NCI-H146 (cell line): Measurements from ENCODE around the gene RGL4.
"Not testable (repeated sequence)": the region's sequence is repeated elsewhere in the genome, so short reads cannot be mapped to it uniquely, and the experiment has no call there.

ENCODE experiments used
- DNase-seq: peaks from one replicate; lab custom pipeline; 2025; lab: John Stamatoyannopoulos, UW

The RGL4 gene, protein sequence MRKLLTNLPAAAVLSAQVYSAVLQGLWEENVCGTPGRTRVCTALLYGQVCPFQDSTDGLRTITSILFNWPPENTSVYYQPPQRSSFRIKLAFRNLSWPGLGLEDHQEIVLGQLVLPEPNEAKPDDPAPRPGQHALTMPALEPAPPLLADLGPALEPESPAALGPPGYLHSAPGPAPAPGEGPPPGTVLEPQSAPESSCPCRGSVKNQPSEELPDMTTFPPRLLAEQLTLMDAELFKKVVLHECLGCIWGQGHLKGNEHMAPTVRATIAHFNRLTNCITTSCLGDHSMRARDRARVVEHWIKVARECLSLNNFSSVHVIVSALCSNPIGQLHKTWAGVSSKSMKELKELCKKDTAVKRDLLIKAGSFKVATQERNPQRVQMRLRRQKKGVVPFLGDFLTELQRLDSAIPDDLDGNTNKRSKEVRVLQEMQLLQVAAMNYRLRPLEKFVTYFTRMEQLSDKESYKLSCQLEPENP

DNA sequence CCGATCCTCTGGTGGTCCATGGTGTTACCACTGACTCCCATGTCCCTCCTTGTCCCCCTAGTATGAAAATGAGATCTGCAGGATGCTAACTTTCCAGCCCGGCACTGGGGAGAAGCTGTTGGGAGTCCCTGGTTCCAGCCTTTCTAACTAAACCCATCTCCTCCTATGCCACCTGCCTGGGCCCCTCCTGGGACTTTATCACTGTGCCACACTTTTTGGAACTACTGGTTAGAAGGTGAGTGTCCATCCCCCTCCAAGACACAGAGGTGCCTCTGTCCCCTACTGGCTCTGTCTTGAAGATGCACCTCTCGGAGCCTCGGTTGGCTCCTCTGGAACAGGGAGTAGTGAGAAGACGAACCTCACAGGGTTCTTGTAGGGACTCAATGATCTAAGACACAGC is at the start of gene RGL4:
RGL4 (plus strand) TSS at position 301 of the 400 bp plus-strand sequence. CDS start 1,018 bp downstream, outside the sequence.
- DNase-seq, result no peak

DNA sequence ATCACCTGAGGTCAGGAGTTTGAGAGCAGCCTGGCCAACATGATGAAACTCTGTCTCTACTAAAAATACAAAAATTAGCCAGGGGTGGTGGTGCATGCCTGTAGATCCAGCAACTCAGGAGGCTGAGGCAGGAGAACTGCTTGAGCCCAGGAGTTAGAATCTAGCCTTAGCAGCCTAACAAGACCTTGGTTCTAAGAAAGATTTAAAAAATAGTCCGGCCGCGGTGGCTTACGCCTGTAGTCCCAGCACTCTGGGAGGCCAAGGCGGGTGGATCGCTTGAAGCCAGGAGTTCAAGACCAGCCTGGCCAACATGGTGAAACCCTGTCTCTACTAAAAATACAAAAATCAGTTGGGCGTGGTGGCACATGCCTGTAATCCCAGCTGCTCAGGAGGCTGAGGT is 44.3 kb upstream of the RGL4 start:
- DNase-seq, result not testable (repeated sequence)

DNA sequence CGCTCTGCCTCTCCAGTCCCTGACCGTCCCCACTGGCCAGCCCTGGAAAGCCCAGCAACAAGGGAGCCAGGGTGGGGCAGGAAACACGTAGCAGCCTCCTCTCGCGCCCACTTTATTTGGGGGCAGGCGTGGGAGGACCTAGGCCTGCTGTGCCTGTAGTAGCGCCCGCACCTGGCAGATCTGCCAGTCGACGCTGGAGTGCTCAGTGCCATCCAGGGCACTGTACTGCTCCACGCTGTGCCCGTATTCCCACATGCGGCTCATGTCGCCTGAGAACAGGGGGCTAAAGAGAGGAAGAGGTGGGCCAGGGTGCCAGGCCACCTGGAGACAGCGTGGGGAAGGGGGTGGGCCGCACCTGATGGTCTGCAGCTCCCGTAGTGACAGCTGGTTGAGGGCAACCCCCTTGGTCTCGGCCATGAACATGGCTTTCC is 41.7 kb upstream of the RGL4 start:
- no peak for DNase-seq

DNA sequence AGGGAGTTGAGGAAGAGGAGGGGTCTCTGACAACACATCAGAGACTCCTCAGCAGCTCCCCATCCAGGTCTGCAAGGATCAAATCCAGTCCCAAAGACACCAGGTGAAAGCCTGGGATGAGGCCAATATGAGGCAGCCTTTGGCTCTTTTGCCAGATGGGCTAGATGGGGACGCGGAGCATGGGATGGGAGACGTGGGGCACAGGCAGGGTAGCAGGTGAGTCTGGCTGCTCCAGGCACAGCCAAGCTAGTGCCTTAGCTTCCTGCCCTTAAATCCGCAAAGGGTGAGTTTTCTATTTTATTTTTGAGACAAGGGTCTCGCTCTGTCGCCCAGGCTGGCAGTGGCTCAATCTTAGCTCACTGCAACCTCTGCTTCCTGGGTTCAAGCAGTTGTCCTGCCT is 39.1 kb upstream of the RGL4 start:
- no peak for DNase-seq

DNA sequence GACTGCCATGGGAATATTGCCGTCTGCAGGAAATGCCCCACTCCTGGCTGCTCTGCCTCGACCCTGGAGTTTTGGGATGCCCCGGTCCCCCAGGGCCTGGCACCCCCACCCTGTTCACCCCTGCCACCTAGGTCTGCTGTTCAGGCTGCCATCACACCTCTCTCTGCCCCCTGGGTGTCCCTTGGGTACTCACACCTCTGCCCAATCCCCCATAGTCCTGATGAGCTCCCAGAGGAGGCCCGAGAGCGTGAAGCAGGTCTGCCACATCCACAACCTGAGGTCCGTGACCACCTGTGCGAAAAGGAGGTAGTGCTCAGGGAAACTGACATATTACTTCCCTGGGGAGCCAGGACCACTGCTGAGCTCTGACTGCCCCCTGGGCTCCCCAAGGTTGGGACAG is 38.5 kb upstream of the RGL4 start:
- DNase-seq, result no peak

DNA sequence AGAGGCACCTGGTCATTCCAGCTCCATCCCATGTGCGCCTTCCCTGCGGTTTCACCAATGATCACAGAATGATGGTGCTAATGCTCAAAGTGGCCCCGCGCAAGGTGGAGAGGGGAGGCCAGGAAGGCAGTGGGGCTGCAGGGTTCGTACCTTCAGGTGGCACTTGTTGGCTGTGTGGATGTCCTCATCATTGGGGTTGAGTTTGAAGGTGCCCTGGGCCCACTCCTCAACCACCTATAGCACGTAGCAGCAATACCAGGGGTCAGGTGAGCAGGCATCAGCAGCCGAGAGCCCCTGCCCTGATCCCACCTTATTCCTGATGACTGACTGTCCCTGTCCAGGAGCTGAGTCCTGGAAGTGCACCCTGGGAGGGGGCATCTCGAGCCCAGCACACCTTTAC is 38.1 kb upstream of the RGL4 start:
- no peak for DNase-seq

DNA sequence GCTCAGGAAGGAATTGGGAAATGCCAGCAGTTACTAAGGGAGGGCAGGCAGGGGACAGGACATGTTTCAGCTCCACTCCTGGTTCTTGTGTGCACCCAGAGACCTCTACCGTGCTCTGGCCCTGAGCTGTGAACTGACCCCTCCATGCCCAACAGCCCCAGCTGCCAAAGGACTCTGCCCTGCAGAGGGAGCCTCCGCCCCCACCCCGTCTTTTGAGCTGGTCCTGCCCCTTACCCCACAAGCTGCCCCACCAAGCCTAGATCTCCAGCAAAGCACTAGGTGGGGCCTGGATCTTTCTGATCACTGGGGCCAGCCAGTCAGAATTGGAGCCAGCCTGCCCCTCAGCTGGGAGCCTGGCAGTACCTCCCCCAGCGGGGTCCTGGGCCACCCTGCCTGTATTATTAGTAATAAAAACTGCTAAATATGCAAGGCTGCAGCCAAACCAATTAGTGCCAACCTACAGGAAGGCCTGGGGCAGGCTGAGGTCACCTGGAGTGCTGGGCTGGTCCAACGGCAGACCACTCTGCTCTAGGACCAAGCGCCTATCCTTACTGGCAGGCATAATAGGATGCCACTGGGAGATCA is 34.8 kb upstream of the RGL4 start:
- no peak for DNase-seq

DNA sequence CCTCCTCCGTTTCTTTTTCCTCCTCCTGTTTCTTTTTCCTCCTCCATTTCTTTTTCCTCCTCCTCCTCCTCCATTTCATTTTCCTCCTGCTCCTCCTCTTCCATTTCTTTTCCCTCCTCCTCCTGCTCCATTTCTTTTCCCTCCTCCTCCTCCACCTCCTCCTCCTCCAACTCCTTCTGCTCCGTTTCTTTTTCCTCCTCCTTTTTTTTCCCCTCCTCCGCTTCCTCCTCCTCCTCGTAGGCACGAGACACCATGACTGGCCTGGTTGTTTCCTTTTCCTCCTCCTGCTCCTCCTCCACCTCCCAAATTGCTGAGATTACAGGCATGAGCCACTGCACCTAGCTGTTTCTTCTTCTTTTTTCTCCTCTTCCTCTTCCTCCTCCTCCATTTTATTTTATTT is 33.1 kb upstream of the RGL4 start:
- DNase-seq, result no peak

DNA sequence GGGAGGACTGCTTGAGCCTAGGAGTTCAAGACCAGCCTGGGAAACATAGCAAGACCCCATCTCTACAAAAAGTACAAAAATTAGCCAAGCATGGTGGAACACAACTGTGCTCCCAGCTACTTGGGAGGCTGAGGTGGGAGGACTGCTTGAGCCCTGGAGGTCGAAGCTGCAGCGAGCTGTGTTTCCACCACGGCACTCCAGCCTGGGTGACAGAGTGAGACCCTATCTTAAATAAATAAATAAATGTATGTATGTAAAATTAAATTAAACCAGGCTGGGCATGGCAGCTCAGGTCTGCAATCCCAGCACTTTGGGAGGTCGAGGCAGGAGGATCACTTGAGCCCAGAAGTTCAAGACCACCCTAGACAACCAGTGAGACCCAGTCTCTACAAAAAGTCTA is 30.4 kb upstream of the RGL4 start:
- not testable (repeated sequence) for DNase-seq

DNA sequence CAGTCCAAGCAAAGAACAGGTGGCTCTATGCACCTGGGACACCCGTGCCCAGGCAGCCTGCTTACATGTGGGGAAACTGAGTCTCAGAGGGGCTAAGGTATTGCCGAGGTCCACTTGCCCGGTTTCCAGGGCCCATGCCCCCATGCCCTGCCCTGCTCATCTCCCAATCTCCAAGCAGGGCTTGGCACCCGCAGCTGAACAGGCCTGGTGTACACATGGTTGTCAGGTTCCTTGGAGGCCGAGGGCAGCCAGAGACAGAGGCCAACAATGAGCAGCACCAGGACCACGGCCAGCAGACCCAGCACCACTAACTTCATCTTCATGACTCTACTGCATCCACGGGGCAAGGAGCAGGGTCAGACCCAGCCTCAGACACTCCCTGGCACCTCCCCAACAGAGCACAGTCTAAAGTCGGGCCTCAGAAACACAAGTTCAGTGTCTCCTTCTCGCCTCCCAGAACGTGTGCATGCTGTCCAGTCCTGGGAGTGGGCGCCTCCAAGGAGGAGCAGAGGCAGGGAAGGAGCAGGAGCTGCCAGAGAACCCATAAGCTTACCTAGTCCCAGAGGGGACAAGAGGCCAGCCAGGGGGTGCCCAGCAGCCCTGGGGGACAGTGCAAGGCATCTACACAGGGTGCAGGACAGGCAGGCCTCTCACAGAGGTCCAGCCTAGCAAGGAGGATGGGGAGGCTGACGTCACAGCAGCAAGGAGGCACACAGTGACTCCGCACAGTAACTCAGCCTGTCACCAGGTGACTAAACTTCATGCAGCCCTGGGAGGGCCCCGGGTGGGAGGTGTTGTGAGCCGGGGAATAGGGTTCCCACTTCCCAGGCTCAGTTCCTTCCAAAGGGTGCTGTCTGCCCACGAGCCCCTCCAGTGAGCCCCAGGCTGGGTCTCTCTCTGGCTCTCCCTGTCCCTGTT is 20.2 kb upstream of the RGL4 start:
- no peak for DNase-seq

DNA sequence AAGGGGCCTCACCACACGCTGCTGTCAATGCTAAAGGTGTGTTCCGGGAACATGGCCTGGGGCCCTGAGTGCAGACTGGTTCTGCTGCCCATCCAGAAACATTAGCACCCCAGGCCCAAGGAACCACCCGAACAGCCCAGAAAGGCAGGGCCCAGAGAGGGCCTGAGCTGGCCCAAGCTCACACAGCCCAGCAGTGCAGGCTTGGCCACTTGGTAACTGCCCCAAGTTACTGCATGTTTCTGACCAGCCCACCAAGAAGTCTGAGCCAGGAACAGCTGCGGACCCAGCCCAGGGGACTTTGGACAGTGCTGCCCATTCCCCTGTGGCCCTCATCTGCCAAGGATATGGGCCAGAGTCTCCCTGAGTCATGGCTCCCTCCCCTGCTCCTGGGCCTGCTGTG is 19.4 kb upstream of the RGL4 start:
- DNase-seq, result not testable (repeated sequence)

DNA sequence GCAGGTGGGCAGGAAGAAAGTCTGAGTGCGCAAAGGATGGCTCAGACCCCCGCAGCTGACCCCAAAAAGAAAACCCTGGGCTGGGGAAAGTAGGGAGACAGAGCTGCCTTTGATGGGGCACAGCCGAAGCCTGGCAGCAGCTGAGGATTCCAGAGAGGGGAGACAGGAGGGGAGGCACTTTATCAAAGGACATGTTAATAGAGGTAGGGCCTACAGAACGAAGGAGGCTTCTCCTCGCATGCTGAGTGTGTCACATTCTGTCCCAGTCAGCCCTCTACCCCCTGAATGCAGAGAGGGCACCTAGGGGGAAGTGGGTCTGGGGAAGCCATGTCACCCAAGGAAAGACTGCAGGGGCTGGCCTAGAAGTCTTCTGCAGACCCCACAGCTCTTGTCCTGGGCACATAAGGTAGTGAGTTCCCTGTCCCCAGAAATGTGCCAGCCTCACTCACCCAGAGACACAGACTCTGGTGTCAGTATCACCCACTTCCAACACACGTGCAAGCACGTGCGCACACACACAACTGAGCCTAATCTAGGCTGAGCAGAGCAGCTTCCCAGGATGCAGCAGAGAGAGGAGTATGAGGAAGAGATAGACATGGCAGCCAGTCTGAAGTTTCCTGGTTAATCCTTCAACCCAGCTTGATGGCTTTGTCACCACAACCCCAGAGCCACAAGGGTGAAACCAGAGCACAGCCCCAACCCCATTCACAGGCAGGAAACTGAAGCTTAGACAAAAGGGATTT is 18.3 kb upstream of the RGL4 start:
- DNase-seq, result not testable (repeated sequence)

DNA sequence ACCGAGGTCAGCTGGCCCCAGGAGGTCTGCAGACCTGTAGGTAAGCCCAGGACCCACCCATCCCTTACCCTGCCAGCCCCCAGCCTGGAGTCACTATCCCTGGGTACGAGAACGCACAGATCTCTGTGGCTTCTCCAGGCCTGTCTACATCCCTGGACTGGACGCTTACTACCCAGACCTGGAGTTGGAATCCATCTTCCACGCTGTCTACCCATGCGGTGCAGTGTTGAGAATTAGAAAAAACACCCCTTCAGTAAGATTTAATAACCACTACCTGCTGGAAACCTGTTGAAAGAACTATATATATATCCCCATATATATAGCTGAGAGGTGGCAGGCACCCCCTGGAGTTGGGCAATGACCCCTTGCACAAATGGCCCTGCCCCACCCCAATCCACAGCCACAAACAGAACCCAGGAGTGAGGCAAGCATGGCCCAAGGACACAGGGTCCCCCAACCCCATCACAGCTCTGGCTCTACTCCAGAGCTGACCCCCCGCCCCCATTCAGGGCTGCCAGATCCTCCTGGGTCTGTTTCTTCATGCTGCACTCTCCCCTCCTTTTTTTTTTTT is 17.7 kb upstream of the RGL4 start:
- DNase-seq, result no peak

DNA sequence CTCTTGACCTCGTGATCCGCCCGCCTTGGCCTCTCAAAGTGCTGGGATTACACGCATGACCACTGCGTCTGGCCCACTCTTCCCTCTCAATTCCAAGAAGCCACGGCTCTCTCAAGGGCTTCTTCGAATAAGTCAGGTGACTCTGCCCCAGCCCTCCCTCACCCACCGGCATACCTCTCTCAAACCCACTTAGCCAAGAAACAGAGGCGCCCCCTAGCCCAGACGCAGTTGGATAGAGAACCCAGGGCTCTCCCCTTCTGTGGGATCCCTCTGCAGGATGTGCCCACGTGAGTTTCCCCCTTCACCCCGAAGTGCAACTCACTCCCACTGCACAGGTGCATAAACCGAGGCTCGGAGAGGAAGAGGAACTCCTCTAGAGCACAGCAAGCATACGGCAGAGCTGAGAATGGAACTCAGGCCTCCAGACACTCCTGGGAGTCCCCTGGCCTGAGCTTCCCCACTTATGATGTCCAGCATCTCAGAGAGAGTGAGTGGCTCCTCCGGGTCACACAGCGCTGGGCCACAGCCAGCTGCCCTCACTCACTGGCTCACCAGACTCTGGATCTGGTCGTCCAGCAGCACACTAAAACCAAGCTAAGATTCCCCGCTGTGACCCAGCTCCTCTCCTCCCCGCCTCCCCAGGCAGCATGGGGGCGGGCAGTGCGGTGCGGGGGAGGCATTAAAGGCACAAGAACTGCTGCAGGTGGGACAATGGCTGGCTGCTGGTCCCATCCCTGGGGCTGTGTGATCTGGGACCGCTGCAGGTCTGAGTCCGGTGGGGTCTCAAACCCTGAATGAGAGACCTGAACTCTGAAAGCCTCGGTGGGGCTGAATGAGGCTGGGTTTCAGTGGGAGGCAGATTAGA is 16.8 kb upstream of the RGL4 start:
- DNase-seq, result no peak

DNA sequence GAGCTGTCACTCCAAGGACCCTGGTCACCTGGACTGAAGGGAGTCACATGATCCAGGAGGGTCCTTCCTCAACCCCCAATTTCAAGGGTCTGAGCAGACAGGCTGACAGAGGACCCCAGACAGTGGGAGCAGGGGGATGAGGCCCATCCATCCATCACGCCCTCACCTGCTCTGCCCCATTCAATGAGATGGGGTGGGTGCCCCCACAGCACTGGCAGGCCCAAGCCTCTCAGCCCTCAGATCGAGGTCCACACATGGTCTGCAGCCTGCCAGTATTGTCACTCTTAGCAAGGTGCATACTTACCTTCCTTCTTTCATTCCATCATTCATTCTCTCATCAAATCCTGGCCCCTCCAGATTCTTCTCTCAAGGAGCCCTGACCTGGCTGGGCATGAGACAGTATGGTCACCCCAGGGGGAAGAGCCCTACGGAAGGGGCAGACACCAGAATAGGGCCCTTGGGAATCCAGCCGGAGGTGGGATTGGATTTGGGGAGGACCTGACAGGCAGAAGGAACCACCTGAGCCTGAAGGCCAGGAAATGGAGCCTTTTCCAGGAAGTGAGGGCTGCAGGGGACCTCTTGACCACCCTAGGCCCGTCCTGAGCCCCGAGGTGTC is 15.8 kb upstream of the RGL4 start:
- not testable (repeated sequence) for DNase-seq

DNA sequence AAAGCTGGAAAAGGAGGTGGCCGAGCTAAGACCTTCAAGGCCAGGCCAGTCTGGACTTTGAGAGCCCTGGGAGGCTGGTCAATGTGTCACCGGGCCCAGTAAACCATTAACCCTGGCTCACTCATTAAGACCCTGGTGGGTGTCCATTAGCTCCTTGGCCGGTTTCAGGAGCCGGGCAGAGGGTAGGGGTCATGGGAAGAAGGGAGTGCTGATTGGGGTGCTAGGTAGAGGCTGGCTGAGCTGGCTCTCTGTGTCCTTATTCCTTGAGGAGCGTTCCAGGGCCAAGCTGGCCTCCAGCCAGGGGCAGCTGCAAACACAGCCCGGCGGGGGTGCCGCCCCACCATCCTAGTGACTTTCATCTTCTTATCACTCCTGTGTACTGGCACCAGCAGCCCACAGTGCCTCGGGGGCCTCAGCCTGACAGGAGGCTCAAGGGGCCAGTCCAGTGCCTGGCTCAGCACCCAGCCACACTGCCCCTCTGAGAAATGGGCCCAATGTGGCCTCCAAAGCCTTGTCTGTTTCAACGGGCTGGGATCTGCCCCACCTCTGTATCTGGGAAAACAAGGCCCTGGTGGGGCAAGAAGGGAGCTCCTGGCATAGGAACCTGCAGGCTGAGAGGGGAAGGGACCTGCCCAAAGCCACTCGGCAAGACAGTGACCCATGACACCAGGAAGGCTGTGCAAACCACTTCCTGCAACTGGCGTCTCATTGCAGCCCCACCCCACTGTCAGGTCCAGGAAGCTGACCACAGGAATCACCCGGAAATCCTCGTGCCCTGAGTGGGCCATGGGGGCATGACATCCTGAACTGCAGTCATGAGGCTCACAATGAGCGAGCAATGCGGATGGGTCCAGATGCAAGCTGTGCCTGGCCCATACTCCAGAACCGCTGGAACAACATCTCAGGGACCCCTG is 15.1 kb upstream of the RGL4 start:
- no peak for DNase-seq

DNA sequence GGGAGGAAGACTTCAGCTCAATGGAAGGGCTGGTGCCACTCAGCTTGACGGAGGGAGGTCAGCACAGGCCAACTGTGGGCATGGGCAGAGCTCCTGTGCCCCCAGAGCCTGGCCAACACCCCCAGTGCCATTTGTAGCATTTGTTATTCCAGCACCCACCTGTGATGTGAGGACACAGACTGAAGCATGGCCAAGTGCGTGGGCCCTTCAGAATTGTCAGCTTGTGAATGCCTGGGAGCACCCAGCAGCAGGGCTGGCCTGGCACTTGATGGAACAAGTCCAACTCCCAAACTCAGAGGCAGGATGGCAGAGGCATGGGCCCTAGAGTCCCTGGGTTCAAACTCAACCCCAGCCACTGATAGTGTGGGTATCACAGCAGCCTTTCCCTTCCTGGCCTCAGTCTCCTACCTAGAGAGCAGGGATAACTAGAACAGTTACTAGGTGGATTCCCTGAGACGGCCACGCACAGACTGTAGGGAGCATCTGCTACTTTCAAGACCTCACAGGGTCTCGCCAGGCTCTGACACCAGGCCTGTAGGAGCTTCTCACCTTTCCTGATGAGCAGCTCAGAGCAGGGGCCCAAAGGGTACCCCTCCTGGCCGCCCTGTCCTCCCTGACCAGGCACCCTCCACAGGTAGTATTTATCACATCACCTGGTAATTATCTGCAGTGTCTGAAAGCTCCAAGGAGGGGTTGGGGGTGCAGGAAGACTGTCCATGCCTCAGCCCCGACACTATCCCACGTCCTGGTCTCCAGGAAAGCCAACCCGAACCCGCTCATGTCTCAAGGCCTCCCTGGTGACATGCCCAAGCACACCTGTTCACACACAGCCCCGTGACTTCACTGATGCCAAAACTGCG is 13.7 kb upstream of the RGL4 start:
- not testable (repeated sequence) for DNase-seq

DNA sequence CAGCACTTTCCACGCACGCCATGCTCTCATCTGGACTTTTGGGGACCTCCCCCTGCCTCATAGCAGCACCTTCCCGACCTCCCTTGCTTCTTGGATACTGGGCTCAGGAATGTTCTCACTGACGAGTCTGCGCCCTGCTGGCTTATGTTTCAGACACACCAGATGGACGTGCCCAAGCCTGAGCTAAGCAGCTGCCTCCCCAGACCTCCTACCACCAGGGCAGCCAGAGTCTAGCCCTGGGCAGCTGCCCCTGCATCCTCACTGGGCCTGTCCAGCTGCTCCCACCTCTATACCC is 13.2 kb upstream of the RGL4 start:
- no peak for DNase-seq
